ENCODE data around the gene TRNT1. TPM values are rescaled to one million over a fixed set of nuclear protein-coding genes. Genes with fewer than 3 reads are reported as not detected.

The TRNT1 gene
- 10 to 100 TPM in 2 of 3 donors, 1 to 10 TPM in 1; 7.4 to 18.7 (median 15.9) TPM for polyA plus RNA-seq

DNA sequence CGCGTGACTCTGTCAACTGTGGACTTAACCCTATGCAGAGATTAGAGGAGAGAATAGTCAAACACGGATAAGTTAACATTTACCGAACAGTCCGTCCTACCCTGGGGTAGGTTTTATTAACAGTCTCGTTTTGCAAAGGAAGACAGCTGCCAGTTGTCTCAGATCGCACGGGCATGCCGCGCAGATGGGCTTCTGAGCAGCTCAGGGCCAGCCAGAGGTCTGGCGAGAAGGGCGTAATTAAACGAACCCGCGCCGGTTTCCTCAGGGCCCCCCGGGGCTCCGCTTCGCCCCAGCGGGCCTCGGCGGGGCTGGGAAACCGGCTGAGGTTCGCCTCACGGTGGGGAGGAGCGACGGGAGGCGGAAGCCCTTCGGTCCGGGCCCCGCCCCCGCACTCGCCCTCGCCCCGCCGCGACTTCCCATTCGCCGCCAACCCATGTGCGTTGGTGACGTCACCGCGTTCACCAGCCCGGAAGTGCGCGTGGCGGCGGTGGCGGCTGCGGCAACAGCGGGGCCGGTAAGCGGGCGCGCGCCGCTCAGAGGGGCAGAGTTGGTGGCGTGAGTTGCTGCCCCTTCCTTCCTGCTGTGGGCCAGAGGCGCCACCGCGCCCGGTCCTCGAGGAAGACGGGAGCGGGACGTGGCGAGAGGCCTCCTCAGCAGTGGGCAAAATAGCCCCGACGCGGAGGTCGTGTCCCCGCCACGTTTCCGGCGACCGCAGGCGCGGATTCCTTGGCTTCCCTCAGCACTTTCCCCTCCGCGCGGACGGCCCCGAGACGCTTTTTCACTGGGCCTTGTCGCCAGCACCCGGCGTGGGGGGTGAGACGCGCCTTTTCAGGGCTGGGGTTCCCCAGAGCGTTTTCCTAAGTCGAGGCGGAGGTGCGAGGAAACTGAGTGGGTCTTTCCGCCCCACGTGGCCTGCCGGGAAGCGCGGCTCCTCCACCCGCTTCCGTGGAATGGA lies at the start of gene TRNT1:
TSS of gene TRNT1 (plus strand) at position 464 of the 955 bp plus-strand sequence. CDS start 2,101 bp downstream, outside the sequence.
- DNase-seq = peak; percentile 96 to 97 (median 96)
- Mint-ChIP-seq H3K27me3 (ENCODE audit: low read depth in 3 of 3) (peaks cover 13 to 40% (median 23%) of the 10 kb centered on the region in 3 donors), H3K36me3 (peaks cover 0 to 14% (median 7%) of the 10 kb centered on the region in 3 donors), H3K4me1 (peaks cover 33 to 49% of the 10 kb centered on the region in 2 donors), H3K9me3 (no peaks in the 10 kb centered on the region), H3K27ac (peak within 1 kb of the TSS; percentile 98 to 99 (median 99)), H3K4me3 (peak within 1 kb of the TSS; percentile 94 to 99 (median 98))

- Mint-ChIP-seq H3K4me1 (no peaks in the 10 kb centered on the region), H3K27me3 (ENCODE audit: low read depth in 3 of 3) (peaks cover 0 to 4% (median 0%) of the 10 kb centered on the region in 3 donors), H3K36me3 (no peaks in the 10 kb centered on the region), H3K4me3 (no peak overlapping the region), H3K27ac (no peak overlapping the region), H3K9me3 (no peaks in the 10 kb centered on the region)
- no peak for DNase-seq
Measured at GRCh38 chr3:3080309-3080708, 46.4 kb upstream of the TRNT1 start.

DNA sequence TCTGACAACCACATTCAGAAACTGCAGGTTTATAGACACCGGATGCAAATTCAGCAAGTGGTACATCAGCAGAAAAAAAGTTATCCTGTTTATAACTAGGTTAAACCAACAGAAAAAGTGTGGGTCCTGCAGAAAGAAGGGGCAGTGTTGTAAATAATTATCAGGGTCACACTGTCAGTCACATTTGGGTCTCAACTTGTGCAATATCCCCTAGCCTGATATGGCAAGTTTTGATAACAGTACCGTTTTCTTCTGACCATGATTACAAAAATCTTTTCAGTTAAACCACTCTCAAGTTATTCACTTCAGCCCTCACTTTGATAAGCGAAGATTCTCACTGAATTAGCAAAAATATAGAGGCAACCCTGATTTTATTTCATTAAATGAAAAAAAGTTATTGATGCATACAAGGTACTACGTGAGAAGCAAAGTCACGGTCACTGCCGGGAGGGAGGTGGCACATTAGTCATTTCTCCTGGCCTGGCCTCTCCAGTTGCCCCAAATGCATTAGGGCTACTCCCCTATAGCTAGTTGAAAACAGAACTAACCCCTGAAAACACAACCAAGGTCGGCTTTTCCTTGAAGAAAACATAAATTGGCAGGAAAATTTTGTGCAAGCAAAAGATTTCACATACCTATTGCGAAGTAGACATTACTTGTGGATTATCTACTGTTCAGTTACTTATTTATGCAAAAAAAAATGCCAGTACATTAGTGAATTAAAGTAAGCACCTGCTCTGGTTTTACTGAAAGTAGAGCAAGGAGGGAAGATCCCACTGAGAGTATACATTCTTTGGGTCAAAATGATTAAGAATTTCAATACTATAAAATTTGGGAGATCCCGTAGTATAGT lies 45.1 kb upstream of the TRNT1 start:
- Mint-ChIP-seq H3K4me3 (no peak overlapping the region), H3K27ac (no peak overlapping the region), H3K27me3 (ENCODE audit: low read depth in 3 of 3) (peaks cover 0 to 4% (median 0%) of the 10 kb centered on the region in 3 donors), H3K4me1 (no peaks in the 10 kb centered on the region), H3K36me3 (no peaks in the 10 kb centered on the region), H3K9me3 (no peaks in the 10 kb centered on the region)
- DNase-seq = no peak

- H3K27me3 Mint-ChIP-seq (ENCODE audit: low read depth in 3 of 3) = peaks cover 0 to 4% (median 0%) of the 10 kb centered on the region in 3 donors
- H3K27ac Mint-ChIP-seq = no peak overlapping the region
- no peak overlapping the region for H3K4me3 Mint-ChIP-seq
- no peak for DNase-seq
- H3K4me1 Mint-ChIP-seq = no peaks in the 10 kb centered on the region
- no peaks in the 10 kb centered on the region for H3K9me3 Mint-ChIP-seq
- H3K36me3 Mint-ChIP-seq = no peaks in the 10 kb centered on the region
Measured at GRCh38 chr3:3082234-3082924, 44.4 kb upstream of the TRNT1 start.

GRCh38 chr3:3084890-3085289 lies 41.9 kb upstream of the TRNT1 start:
- Mint-ChIP-seq H3K4me3 (no peak overlapping the region), H3K27ac (no peak overlapping the region), H3K27me3 (ENCODE audit: low read depth in 3 of 3) (peaks cover 0 to 2% (median 1%) of the 10 kb centered on the region in 3 donors), H3K9me3 (no peaks in the 10 kb centered on the region), H3K4me1 (no peaks in the 10 kb centered on the region), H3K36me3 (no peaks in the 10 kb centered on the region)
- DNase-seq = no peak

GRCh38 chr3:3085782-3086181 lies 41.0 kb upstream of the TRNT1 start:
- no peak overlapping the region for H3K4me3 Mint-ChIP-seq
- H3K9me3 Mint-ChIP-seq = no peaks in the 10 kb centered on the region
- H3K27ac Mint-ChIP-seq = no peak overlapping the region
- no peaks in the 10 kb centered on the region for H3K36me3 Mint-ChIP-seq
- H3K4me1 Mint-ChIP-seq = no peaks in the 10 kb centered on the region
- DNase-seq = no peak
- peaks cover 0 to 3% (median 2%) of the 10 kb centered on the region in 3 donors for H3K27me3 Mint-ChIP-seq (ENCODE audit: low read depth in 3 of 3)

GRCh38 chr3:3086239-3086638 lies 40.5 kb upstream of the TRNT1 start:
- Mint-ChIP-seq H3K4me3 (no peak overlapping the region), H3K4me1 (no peaks in the 10 kb centered on the region), H3K36me3 (no peaks in the 10 kb centered on the region), H3K27me3 (ENCODE audit: low read depth in 3 of 3) (peaks cover 0 to 3% (median 3%) of the 10 kb centered on the region in 3 donors), H3K9me3 (no peaks in the 10 kb centered on the region), H3K27ac (no peak overlapping the region)
- DNase-seq = no peak

DNA sequence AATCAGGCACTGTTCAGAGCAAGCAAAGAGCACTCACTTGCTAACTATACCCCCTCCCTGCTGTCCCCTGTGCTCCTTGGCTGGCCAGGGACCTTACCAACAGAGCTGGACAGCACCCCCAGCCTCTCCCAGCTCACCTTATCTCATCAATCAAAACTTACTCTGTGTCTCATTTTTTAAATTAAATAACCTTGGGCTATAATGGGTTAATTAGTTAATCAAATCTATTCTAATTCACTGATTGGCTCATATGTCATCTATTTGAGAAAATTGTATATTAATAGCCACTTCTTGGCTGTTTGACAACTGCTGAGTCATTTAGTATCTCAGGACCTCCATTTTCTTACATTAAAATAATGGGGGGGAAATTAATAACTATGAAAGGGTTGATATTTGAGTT lies 39.5 kb upstream of the TRNT1 start:
- Mint-ChIP-seq H3K27ac (no peak overlapping the region), H3K9me3 (no peaks in the 10 kb centered on the region), H3K27me3 (ENCODE audit: low read depth in 3 of 3) (peaks cover 0 to 5% (median 3%) of the 10 kb centered on the region in 3 donors), H3K4me3 (no peak overlapping the region), H3K4me1 (no peaks in the 10 kb centered on the region), H3K36me3 (no peaks in the 10 kb centered on the region)
- no peak for DNase-seq

- H3K36me3 Mint-ChIP-seq = no peaks in the 10 kb centered on the region
- no peak overlapping the region for H3K27ac Mint-ChIP-seq
- DNase-seq = no peak
- H3K9me3 Mint-ChIP-seq = no peaks in the 10 kb centered on the region
- peak overlapping the region in 1 of 5 donors; percentile 12 for H3K4me3 Mint-ChIP-seq
- peaks cover 3 to 5% (median 3%) of the 10 kb centered on the region in 3 donors for H3K27me3 Mint-ChIP-seq (ENCODE audit: low read depth in 3 of 3)
- H3K4me1 Mint-ChIP-seq = no peaks in the 10 kb centered on the region
Measured at GRCh38 chr3:3087716-3088465, 38.8 kb upstream of the TRNT1 start.

DNA sequence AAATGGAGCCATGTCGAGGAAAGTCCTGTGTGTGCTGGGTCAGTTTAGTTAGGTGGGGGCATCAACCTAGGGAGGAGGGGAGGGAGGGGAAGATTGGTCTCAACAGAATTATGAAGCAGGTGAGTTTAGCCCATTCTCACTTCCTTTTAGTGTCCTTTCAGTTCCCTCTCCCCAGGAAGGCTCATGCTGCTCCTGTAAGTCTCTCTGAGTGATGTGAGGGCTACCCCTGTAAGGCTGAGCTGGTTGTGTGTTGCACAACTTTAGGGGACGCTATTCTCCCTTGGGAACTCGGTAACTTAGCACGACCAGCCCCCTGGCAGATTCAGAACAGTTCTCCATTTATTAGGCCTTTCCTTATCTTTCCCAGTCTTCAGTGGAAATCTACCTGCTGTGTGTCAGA lies 37.7 kb upstream of the TRNT1 start:
- Mint-ChIP-seq H3K9me3 (no peaks in the 10 kb centered on the region), H3K36me3 (no peaks in the 10 kb centered on the region), H3K4me1 (no peaks in the 10 kb centered on the region), H3K27me3 (ENCODE audit: low read depth in 3 of 3) (peaks cover 3 to 5% (median 3%) of the 10 kb centered on the region in 3 donors), H3K27ac (no peak overlapping the region), H3K4me3 (no peak overlapping the region)
- no peak for DNase-seq

DNA sequence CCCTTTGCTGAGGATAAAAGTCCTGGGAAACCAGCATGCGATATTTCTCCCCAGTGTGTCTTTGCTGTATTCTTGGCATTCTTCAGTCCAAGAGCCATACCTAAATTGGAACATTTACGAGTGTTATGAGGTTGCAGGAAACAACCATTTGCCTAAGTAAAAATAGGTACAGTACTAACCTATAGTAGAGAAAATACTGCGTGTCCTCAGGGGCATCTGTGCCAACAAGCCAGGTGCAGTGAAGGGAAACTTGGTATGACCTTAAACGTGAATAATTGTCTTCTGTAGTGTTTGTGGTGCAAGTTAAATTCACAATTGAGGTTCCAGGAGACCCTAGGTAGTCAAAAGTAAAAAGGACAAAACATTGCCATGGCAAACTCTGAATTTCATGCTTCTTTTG lies 28.8 kb upstream of the TRNT1 start:
- H3K9me3 Mint-ChIP-seq = no peaks in the 10 kb centered on the region
- H3K4me3 Mint-ChIP-seq = no peak overlapping the region
- DNase-seq = no peak
- H3K27me3 Mint-ChIP-seq (ENCODE audit: low read depth in 3 of 3) = peaks cover 2 to 4% (median 4%) of the 10 kb centered on the region in 3 donors
- H3K27ac Mint-ChIP-seq = no peak overlapping the region
- no peaks in the 10 kb centered on the region for H3K36me3 Mint-ChIP-seq
- H3K4me1 Mint-ChIP-seq = no peaks in the 10 kb centered on the region

- Mint-ChIP-seq H3K27ac (no peak overlapping the region), H3K9me3 (no peaks in the 10 kb centered on the region), H3K4me1 (no peaks in the 10 kb centered on the region), H3K36me3 (no peaks in the 10 kb centered on the region), H3K27me3 (ENCODE audit: low read depth in 3 of 3) (peaks cover 4% of the 10 kb centered on the region in 3 donors), H3K4me3 (no peak overlapping the region)
- no peak for DNase-seq
Measured at GRCh38 chr3:3101660-3102458, 24.9 kb upstream of the TRNT1 start.
